Tibial nerve (tissue), 4 donors: ENCODE results near the gene SNED1. TPM values are rescaled to one million over a fixed set of nuclear protein-coding genes. Genes with fewer than 3 reads are reported as not detected.

Source experiments
- DNase-seq, 2 donors: peaks; one replicate each; pipeline ENCODE4 v3.0.0-alpha.2; 2019; ENCODE audit warnings: low spot score in 2 of 2
- H3K27ac ChIP-seq, 4 donors: fragments of 200-600 bp; sonication (generic) in 3 of 4; one replicate each; pipeline ENCODE4 v1.5.1; 2017 to 2019; ENCODE audit warnings: mild to moderate bottlenecking in 1 of 4
- H3K27me3 ChIP-seq, 2 donors: fragments of 200-600 bp; sonication (generic) in 1 of 2; one replicate each; pipeline versions ENCODE4 v1.5.1 to v1.6.0; 2017 to 2019
- H3K36me3 ChIP-seq, 3 donors: fragments of 200-600 bp; sonication (generic); one replicate each; pipeline ENCODE4 v1.5.1; 2018 to 2019
- H3K4me1 ChIP-seq, 4 donors: fragments of 200-600 bp; sonication (generic) in 3 of 4; one replicate each; pipeline ENCODE4 v1.5.1; 2017 to 2019
- H3K4me3 ChIP-seq, 4 donors: fragments of 200-600 bp; sonication (generic) in 3 of 4; one replicate each; pipeline ENCODE4 v1.5.1; 2017 to 2019; ENCODE audit warnings: mild to moderate bottlenecking in 1 of 4, moderate library complexity in 1 of 4
- H3K9me3 ChIP-seq, 4 donors: fragments of 200-600 bp; sonication (generic) in 3 of 4; one replicate each; pipeline ENCODE4 v1.5.1; 2017 to 2019
- CTCF ChIP-seq, 5 experiments: fragments of 200-600 bp in 3 of 5; fragments of 450-650 bp in 2 of 5; sonication (generic) in 3 of 5; IDR thresholded peaks; one replicate each; pipeline ENCODE4 v1.5.1; 2016 to 2019; ENCODE audit warnings: antibody characterized with exemption in 5 of 5, mild to moderate bottlenecking in 3 of 5, moderate library complexity in 2 of 5
- EP300 ChIP-seq, 2 donors: sonication (generic); formaldehyde crosslinking; IDR thresholded peaks; one replicate each; pipeline ENCODE4 v1.6.1; 2017; ENCODE audit warnings: antibody characterized with exemption in 2 of 2, mild to moderate bottlenecking in 1 of 2
- POLR2A ChIP-seq, 2 donors: fragments of 450-650 bp; IDR thresholded peaks; one replicate each; pipeline ENCODE4 v1.6.1; 2017; ENCODE audit warnings: antibody characterized with exemption in 2 of 2, mild to moderate bottlenecking in 2 of 2, moderate library complexity in 2 of 2
- WGBS, 2 donors: methylation state at CpG; one replicate each; pipeline ENCODE4 v1.1.5; 2018; 5-methylcytosine and 5-hydroxymethylcytosine counted together
- total RNA-seq, 4 donors: library from RNA; depleted of rRNA; stranded (reverse); fragments of >200 nt; gene quantifications; one replicate each; pipeline ENCODE4 v1.1.0, GENCODE V29; 2016

The SNED1 gene
- total RNA-seq, 4 donors from 2014 or later: 116 to 226 (median 141) TPM

- no peak overlapping the region for H3K4me3 ChIP-seq
- TF ChIP-seq EP300 (IDR thresholded peaks at IDR 0.05) (no peak), CTCF (IDR thresholded peaks at IDR 0.05) (no peak), POLR2A (IDR thresholded peaks at IDR 0.05) (no peak)
- H3K27ac ChIP-seq: no peak overlapping the region
- H3K9me3 ChIP-seq: peaks cover 0 to 14% (median 0%) of the 10 kb centered on the region in 4 donors
- H3K36me3 ChIP-seq: peaks cover 0 to 60% (median 0%) of the 10 kb centered on the region in 3 donors
- no peak for DNase-seq
- peaks cover 0 to 11% (median 0%) of the 10 kb centered on the region in 4 donors for H3K4me1 ChIP-seq
- WGBS, 2 donors: 91 to 94% methylated on average over 7 of the region's 7 CpGs
- H3K27me3 ChIP-seq: no peaks in the 10 kb centered on the region
These were observed 32.5 kb downstream of the SNED1 start for GRCh38 chr2:241030883-241031282.

DNA sequence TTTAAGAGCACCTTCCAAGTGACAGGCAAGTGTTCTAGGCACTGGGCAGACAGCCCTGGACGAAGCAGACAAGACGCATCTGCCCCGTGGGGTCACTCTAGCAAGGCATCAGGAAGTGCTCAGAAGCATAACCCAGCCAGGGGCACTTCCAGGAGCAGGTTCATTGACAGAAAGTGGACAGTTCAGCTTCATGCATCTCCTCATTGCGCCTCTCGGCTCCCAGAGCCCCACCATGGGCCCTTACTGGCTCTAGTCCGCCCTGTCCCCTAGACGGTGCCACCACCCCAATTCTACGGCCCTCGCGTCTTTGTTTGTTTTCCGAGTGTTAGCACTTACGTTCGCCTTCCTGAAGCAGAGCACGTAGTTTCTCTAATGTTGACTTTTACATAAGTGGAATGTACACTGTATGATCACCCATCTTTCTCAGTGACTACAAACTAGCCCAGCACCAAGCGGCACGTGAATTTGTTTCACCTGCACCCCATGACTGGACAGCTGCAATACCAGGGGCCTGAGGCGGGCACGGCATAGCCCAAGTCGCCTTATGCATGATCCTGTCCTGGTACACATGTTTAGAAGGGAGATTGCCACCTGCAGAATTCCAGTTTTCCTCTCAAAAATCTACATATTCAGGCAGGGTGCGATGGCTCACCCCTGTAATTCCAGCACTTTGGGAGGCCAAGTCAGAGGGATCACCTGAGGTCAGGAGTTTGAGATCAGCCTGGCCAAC, 33.2 kb downstream of the SNED1 start:
- no peak overlapping the region for H3K4me3 ChIP-seq
- DNase-seq: no peak
- peaks cover 0 to 2% of the 10 kb centered on the region in 2 donors for H3K27me3 ChIP-seq
- peaks cover 0 to 7% (median 0%) of the 10 kb centered on the region in 4 donors for H3K9me3 ChIP-seq
- TF ChIP-seq CTCF (IDR thresholded peaks at IDR 0.05) (no peak), POLR2A (IDR thresholded peaks at IDR 0.05) (no peak), EP300 (IDR thresholded peaks at IDR 0.05) (no peak)
- peaks cover 0 to 18% (median 1%) of the 10 kb centered on the region in 4 donors for H3K4me1 ChIP-seq
- WGBS, 2 donors: 87 to 92% methylated on average over 18 to 20 of the region's 20 CpGs
- peaks cover 0 to 56% (median 0%) of the 10 kb centered on the region in 3 donors for H3K36me3 ChIP-seq
- no peak overlapping the region for H3K27ac ChIP-seq

GRCh38 chr2:241033336-241033987, 35.0 kb downstream of the SNED1 start:
- peak in 1 of 2 donors; percentile 3 for DNase-seq
- TF ChIP-seq EP300 (IDR thresholded peaks at IDR 0.05): no peak
- no peak for TF ChIP-seq POLR2A (IDR thresholded peaks at IDR 0.05)
- no peak for TF ChIP-seq CTCF (IDR thresholded peaks at IDR 0.05)
- H3K4me1 ChIP-seq: peaks cover 0 to 22% (median 1%) of the 10 kb centered on the region in 4 donors
- 69 to 84% methylated on average over 8 to 15 of the region's 17 CpGs for WGBS, 2 donors
- no peak overlapping the region for H3K27ac ChIP-seq
- H3K9me3 ChIP-seq: no peaks in the 10 kb centered on the region
- peaks cover 0 to 5% of the 10 kb centered on the region in 2 donors for H3K27me3 ChIP-seq
- H3K36me3 ChIP-seq: peaks cover 0 to 73% (median 0%) of the 10 kb centered on the region in 3 donors
- H3K4me3 ChIP-seq: no peak overlapping the region

DNA sequence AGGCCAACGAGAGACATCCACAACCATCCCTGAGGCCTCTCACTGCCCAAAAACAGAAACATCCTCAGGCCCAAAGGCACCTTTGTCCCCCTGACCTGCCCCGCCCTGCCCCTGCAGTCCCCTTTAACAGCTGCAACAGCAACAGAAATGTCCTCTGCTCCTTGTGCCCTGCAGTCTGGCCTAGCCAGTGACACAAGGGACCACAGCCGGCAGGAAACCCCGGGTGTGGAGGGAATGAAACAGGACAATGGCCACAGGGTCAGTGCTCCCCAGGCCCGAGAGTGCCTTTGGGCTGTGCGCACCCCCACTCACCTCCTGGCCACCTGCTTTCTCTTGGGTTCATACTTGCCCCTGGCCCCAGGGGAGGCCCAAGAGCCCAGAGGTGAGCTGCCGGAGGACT, 35.6 kb downstream of the SNED1 start:
- no peaks in the 10 kb centered on the region for H3K9me3 ChIP-seq
- no peak overlapping the region for H3K27ac ChIP-seq
- H3K4me1 ChIP-seq: peaks cover 0 to 22% (median 1%) of the 10 kb centered on the region in 4 donors
- peaks cover 0 to 5% of the 10 kb centered on the region in 2 donors for H3K27me3 ChIP-seq
- no peak for DNase-seq
- H3K36me3 ChIP-seq: peaks cover 0 to 78% (median 0%) of the 10 kb centered on the region in 3 donors
- TF ChIP-seq EP300 (IDR thresholded peaks at IDR 0.05): no peak
- no peak for TF ChIP-seq POLR2A (IDR thresholded peaks at IDR 0.05)
- no peak for TF ChIP-seq CTCF (IDR thresholded peaks at IDR 0.05)
- WGBS, 2 donors: 58 to 65% methylated on average over 5 to 7 of the region's 7 CpGs
- H3K4me3 ChIP-seq: no peak overlapping the region
